Measurements from ENCODE around the gene FDCSP. TPM values are rescaled to one million over a fixed set of nuclear protein-coding genes. Genes with fewer than 3 reads are reported as not detected.

Gene FDCSP
- total RNA-seq, 4 donors from 2014 or later = not detected

DNA sequence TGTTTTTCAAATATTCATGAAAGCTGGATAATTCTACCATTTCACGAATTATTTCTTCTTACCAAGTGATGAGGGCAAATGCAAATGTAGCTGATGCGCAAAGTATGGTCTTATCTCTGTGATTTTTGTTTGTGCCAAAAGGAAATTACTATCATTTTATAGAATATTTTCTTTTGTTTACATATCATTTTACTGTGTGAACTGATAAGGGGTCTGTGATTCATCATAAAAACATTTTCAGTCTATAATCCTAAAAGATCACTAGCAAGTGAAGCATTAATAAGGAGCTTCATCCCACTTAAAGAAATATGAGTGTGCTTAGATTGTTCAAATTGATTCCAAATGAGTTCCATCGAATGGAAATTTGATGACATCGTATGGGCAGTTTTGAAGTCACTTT is 17.2 kb downstream of the FDCSP start:
- Histone ChIP-seq H3K9me3 (no peaks in the 10 kb centered on the region), H3K27ac (no peak overlapping the region), H3K4me3 (no peak overlapping the region), H3K4me1 (no peaks in the 10 kb centered on the region), H3K27me3 (no peaks in the 10 kb centered on the region), H3K36me3 (no peaks in the 10 kb centered on the region)
- TF ChIP-seq, protein P1, sequence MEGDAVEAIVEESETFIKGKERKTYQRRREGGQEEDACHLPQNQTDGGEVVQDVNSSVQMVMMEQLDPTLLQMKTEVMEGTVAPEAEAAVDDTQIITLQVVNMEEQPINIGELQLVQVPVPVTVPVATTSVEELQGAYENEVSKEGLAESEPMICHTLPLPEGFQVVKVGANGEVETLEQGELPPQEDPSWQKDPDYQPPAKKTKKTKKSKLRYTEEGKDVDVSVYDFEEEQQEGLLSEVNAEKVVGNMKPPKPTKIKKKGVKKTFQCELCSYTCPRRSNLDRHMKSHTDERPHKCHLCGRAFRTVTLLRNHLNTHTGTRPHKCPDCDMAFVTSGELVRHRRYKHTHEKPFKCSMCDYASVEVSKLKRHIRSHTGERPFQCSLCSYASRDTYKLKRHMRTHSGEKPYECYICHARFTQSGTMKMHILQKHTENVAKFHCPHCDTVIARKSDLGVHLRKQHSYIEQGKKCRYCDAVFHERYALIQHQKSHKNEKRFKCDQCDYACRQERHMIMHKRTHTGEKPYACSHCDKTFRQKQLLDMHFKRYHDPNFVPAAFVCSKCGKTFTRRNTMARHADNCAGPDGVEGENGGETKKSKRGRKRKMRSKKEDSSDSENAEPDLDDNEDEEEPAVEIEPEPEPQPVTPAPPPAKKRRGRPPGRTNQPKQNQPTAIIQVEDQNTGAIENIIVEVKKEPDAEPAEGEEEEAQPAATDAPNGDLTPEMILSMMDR (IDR thresholded peaks at IDR 0.05) = no peak
- TF ChIP-seq POLR2A (IDR thresholded peaks at IDR 0.05) (no peak), EP300 (IDR thresholded peaks at IDR 0.05) (no peak)
- DNase-seq (ENCODE audit: low spot score in 2 of 2) = no peak
- WGBS, 2 donors = 70 to 81% methylated on average over 4 of the region's 4 CpGs

DNA sequence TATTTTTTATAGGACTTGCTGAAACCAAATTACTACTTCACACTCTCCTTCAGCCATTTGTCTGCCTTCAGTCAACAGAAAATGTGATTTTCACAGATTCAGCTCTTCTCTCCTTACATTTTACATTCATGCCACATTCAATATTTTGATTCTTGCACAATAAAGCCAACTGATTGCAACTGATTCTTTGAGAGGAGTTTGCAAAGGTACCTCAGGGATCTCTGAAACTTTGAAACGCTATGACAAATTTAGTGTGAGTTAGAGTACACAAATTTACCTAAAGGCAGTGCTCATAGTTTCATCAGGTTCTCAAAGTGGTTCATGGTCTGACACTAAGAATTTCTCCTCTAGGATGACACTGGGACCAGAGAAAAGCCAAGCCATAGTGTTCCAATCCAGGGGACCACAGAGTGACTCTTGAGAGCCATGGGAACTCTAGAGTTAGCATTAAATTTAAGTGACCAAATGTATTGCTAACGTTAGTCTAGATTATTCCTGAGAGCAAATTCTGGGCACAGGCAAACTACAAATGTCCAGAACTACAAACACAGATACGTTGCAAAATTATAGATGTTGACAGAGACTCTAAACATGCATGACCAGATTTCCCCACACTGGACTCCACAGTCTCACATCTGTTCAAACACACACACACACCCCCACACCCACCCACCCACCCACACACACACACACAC is 25.5 kb downstream of the FDCSP start:
- Histone ChIP-seq H3K4me3 (no peak overlapping the region), H3K27ac (no peak overlapping the region), H3K4me1 (no peaks in the 10 kb centered on the region), H3K36me3 (no peaks in the 10 kb centered on the region), H3K9me3 (no peaks in the 10 kb centered on the region), H3K27me3 (no peaks in the 10 kb centered on the region)
- no peak for TF ChIP-seq EP300 (IDR thresholded peaks at IDR 0.05)
- TF ChIP-seq, protein P1 (IDR thresholded peaks at IDR 0.05) = no peak
- no peak for TF ChIP-seq POLR2A (IDR thresholded peaks at IDR 0.05)
- WGBS, 2 donors = 63 to 82% methylated on average over 3 of the region's 3 CpGs
- no peak for DNase-seq (ENCODE audit: low spot score in 2 of 2)

DNA sequence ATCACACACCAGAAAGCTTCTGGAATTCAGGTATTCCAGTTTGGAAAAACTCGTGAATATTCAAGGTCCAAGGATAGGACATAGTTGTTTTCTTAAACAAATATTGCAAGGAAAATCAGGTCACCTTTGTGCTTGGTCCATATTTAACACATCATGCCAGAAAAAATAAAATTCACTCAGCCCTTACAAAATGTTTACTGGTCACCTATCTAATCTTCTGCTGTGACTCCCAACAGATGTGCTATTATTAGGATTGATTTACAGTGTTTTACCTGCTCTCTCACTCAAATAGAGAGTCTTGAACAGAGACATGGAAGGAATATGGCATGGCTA is 26.0 kb downstream of the FDCSP start:
- no peak for TF ChIP-seq EP300 (IDR thresholded peaks at IDR 0.05)
- no peak for TF ChIP-seq POLR2A (IDR thresholded peaks at IDR 0.05)
- Histone ChIP-seq H3K27ac (no peak overlapping the region), H3K4me3 (no peak overlapping the region), H3K9me3 (no peaks in the 10 kb centered on the region), H3K36me3 (no peaks in the 10 kb centered on the region), H3K27me3 (no peaks in the 10 kb centered on the region), H3K4me1 (no peaks in the 10 kb centered on the region)
- WGBS, 2 donors = 65 to 71% methylated on average over 1 of the region's 1 CpG
- DNase-seq (ENCODE audit: low spot score in 2 of 2) = no peak

DNA sequence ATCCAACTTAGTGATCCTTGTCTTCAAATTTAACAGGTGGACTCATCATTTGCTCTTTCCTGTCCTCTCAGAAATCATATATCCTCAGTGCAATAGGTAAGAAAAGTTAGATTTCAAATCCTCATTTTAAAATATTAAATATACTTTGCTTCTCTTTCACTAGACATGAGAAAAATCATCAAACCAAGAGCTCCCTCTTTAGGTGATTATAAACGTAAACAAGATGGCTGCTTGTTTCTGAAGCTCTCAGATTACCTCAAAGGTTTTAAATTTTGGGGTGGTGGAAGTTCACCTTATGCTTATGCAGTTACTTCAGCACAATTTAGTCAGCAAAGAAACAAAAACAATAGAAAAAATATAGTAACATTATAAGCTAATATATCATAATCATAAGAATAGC is 43.8 kb downstream of the FDCSP start:
- WGBS, 2 donors = 10 to 22% methylated on average over 1 of the region's 1 CpG

DNA sequence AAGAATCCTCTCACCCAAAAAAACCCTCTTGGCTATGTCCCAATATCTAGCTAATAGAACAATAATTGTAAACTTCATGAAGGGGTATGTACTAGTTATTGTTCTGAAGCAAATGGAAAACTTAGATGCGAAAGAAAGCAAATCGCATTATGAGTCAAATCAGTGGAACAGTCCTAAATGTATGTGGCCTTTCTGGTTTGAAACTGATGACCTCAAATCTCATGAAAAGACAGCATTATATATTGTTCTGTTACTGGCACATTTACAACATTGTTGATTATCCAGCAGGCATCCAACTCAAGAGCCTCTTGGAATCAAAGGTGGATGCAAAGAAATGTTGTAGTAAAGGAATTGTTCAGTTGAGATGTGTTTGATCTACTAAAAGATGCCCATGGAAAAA is 51.2 kb downstream of the FDCSP start:
- TF ChIP-seq POLR2A (IDR thresholded peaks at IDR 0.05) = no peak
- no peak for TF ChIP-seq EP300 (IDR thresholded peaks at IDR 0.05)
- TF ChIP-seq, protein P1 (IDR thresholded peaks at IDR 0.05) = no peak
- Histone ChIP-seq H3K36me3 (no peaks in the 10 kb centered on the region), H3K9me3 (peaks cover 0 to 17% (median 1%) of the 10 kb centered on the region in 4 donors), H3K27ac (no peak overlapping the region), H3K4me1 (no peaks in the 10 kb centered on the region), H3K4me3 (no peak overlapping the region), H3K27me3 (no peaks in the 10 kb centered on the region)
- DNase-seq (ENCODE audit: low spot score in 2 of 2) = no peak
- 46 to 60% methylated on average over 2 of the region's 2 CpGs for WGBS, 2 donors

More for the DNA sequence above, 43.8 kb downstream of the FDCSP start:
- no peaks in the 10 kb centered on the region for H3K27me3 ChIP-seq
- H3K4me3 ChIP-seq = no peak overlapping the region
- no peak for TF ChIP-seq EP300 (IDR thresholded peaks at IDR 0.05)
- TF ChIP-seq, protein P1 (IDR thresholded peaks at IDR 0.05) = no peak
- no peak for TF ChIP-seq POLR2A (IDR thresholded peaks at IDR 0.05)
- H3K36me3 ChIP-seq = no peaks in the 10 kb centered on the region
- no peaks in the 10 kb centered on the region for H3K9me3 ChIP-seq
- no peak overlapping the region for H3K27ac ChIP-seq
- no peak for DNase-seq (ENCODE audit: low spot score in 2 of 2)
- H3K4me1 ChIP-seq = no peaks in the 10 kb centered on the region
